Fibroblast of lung (primary cell): ENCODE results near the gene SYT7. TPM values are rescaled to one million over a fixed set of nuclear protein-coding genes. Genes with fewer than 3 reads are reported as not detected.

ENCODE experiments used
- DNase-seq, 2 donors: peaks; one replicate each; pipeline versions ENCODE4 v3.0.0 to v3.0.0-alpha.2; 2010; ENCODE audit warnings: low read depth in 2 of 2
- H2AFZ ChIP-seq: 2 replicates; pipeline ENCODE4 v1.5.1; 2012; ENCODE audit warnings: low read length, control low read depth, inconsistent platforms
- H3K27ac ChIP-seq: 2 replicates; pipeline ENCODE4 v1.5.1; 2011; ENCODE audit warnings: low read length, control low read depth; ENCODE audit not compliant: insufficient read depth
- H3K27me3 ChIP-seq: 2 replicates; pipeline ENCODE4 v1.5.1; 2011; ENCODE audit warnings: mild to moderate bottlenecking, low read length; ENCODE audit not compliant: control insufficient read depth, insufficient read depth
- H3K36me3 ChIP-seq: 2 replicates; pipeline ENCODE4 v1.5.1; 2011; ENCODE audit warnings: low read length; ENCODE audit not compliant: control insufficient read depth, insufficient read depth
- H3K4me1 ChIP-seq: 2 replicates; pipeline ENCODE4 v1.5.1; 2011; ENCODE audit warnings: low read length; ENCODE audit not compliant: control insufficient read depth, insufficient read depth; ENCODE audit errors: extremely low read depth
- H3K4me2 ChIP-seq: 2 replicates; pipeline ENCODE4 v1.5.1; 2011; ENCODE audit warnings: low read length, control low read depth; ENCODE audit not compliant: insufficient read depth; ENCODE audit errors: extremely low read depth
- H3K4me3 ChIP-seq, 4 experiments: fragments of 200-600 bp in 1 of 4; sonication (generic) in 1 of 4; replicated peaks in 1 of 4; 2 replicates each; pipeline ENCODE4 v1.5.1; 2011 to 2016; ENCODE audit warnings: low read length in 4 of 4, low read depth in 3 of 4, mild to moderate bottlenecking in 3 of 4, control low read depth in 2 of 4, inconsistent platforms in 1 of 4, mixed read lengths in 1 of 4; ENCODE audit not compliant: insufficient read depth in 1 of 4; ENCODE audit errors: control extremely low read depth in 1 of 4
- H3K79me2 ChIP-seq: 2 replicates; pipeline ENCODE4 v1.5.1; 2012; ENCODE audit warnings: mild to moderate bottlenecking, low read length, inconsistent platforms; ENCODE audit not compliant: control insufficient read depth, insufficient read depth
- H3K9ac ChIP-seq: 2 replicates; pipeline ENCODE4 v1.5.1; 2011; ENCODE audit warnings: mild to moderate bottlenecking, low read length, control low read depth; ENCODE audit not compliant: insufficient read depth
- H3K9me3 ChIP-seq: 2 replicates; pipeline ENCODE4 v1.5.1; 2012; ENCODE audit warnings: low read depth, low read length; ENCODE audit not compliant: control insufficient read depth, insufficient read depth
- H4K20me1 ChIP-seq: 2 replicates; pipeline ENCODE4 v1.5.1; 2011; ENCODE audit warnings: low read length; ENCODE audit not compliant: control insufficient read depth, insufficient read depth; ENCODE audit errors: extremely low read depth
- CTCF ChIP-seq, 2 donors: IDR thresholded peaks in 1 of 2; conservative IDR thresholded peaks in 1 of 2; 1 replicate in 1 of 2; 2 replicates in 1 of 2; pipeline ENCODE4 v1.5.1; 2011 to 2012; ENCODE audit warnings: low read length in 2 of 2, control low read depth in 1 of 2, inconsistent platforms in 1 of 2, low read depth in 1 of 2, mild to moderate bottlenecking in 1 of 2
- EZH2 ChIP-seq: IDR thresholded peaks from 2 replicates; pipeline ENCODE4 v1.5.1; 2012; ENCODE audit warnings: low read length, control low read depth, mild to moderate bottlenecking; ENCODE audit errors: missing control alignments
- polyA plus RNA-seq, 2 donors: library from polyadenylated mRNA; depleted of rRNA in 1 of 2; stranded (reverse) in 1 of 2; unstranded in 1 of 2; fragments of >200 nt; gene quantifications; 2 replicates each; pipeline ENCODE4 v1.2.1, GENCODE V29; 2011 to 2012; ENCODE audit warnings: missing spikeins in 1 of 2
- total RNA-seq: library from RNA; depleted of rRNA; stranded (reverse); fragments of >200 nt; gene quantifications from 2 replicates; pipeline ENCODE4 v1.2.1, GENCODE V29; 2014

Gene SYT7
- total and polyA plus RNA-seq, 2 donors (not counting 1 experiment from before 2014, with no cell fraction given), result 2.5 to 25.9 TPM

- Histone ChIP-seq H3K79me2 (no peaks in the 10 kb centered on the region), H2AFZ (no peak overlapping the region), H3K27me3 (no peaks in the 10 kb centered on the region), H4K20me1 (no peaks in the 10 kb centered on the region), H3K36me3 (no peaks in the 10 kb centered on the region), H3K9me3 (no peaks in the 10 kb centered on the region), H3K4me3 (no peak overlapping the region), H3K4me2 (no peak overlapping the region), H3K9ac (no peak overlapping the region), H3K27ac (no peak overlapping the region), H3K4me1 (peaks cover 19% of the 10 kb centered on the region)
- no peak for DNase-seq
- TF ChIP-seq CTCF (conservative IDR thresholded peaks at IDR 0.05 in 1 of 2, IDR thresholded peaks at IDR 0.05 in 1 of 2; ENCODE audit: low read depth in 1 of 2, low read length in 2 of 2) (peak in 1 of 2 donors; percentile 42), EZH2 (no peak)
Observed at GRCh38 chr11:61609980-61610366, 29.1 kb upstream of the SYT7 start.

- no peaks in the 10 kb centered on the region for H3K36me3 ChIP-seq
- H4K20me1 ChIP-seq, result no peaks in the 10 kb centered on the region
- H3K27me3 ChIP-seq, result no peaks in the 10 kb centered on the region
- DNase-seq, result no peak
- H3K4me2 ChIP-seq, result no peak overlapping the region
- H3K4me1 ChIP-seq, result peaks cover 18% of the 10 kb centered on the region
- TF ChIP-seq EZH2 (no peak), CTCF (conservative IDR thresholded peaks at IDR 0.05 in 1 of 2, IDR thresholded peaks at IDR 0.05 in 1 of 2; ENCODE audit: low read depth in 1 of 2, low read length in 2 of 2) (no peak)
- no peak overlapping the region for H2AFZ ChIP-seq
- H3K4me3 ChIP-seq, result no peak overlapping the region
- H3K9me3 ChIP-seq, result no peaks in the 10 kb centered on the region
- H3K9ac ChIP-seq, result no peak overlapping the region
- no peak overlapping the region for H3K27ac ChIP-seq
- no peaks in the 10 kb centered on the region for H3K79me2 ChIP-seq
Observed at GRCh38 chr11:61609000-61609979, 28.4 kb upstream of the SYT7 start.

DNA sequence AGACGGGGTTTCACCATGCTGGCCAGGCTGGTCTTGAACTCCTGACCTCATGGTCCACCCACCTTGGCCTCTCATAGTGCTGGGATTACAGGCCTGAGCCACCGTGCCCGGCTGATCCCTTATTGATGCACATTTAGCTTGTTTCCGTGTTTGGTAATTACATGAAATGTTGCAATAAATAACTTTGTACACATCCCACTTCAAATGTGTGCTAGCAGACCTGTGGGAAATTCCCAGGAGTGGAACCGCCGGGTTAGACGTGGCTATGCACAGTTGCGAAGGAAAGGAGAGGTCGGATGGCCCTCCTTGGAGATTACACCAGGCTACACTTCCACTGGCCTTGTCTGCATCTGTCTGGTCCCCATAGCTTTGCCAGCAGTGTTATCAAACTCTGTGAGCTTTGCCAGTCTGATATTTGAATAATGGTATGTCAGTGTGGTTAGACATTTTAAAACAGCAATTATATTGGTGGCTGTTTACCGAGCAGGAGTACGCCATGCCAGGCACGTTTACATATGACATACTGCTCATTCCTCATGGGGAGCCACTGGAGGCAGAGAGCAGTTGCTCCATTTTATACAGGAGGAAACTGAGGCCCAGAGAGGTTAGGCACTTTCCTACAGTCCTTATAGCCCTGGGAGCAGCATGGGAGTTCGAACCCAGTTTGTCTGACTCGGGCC, 27.2 kb upstream of the SYT7 start:
- no peaks in the 10 kb centered on the region for H3K9me3 ChIP-seq
- no peaks in the 10 kb centered on the region for H4K20me1 ChIP-seq
- no peak overlapping the region for H2AFZ ChIP-seq
- no peak overlapping the region for H3K4me3 ChIP-seq
- no peaks in the 10 kb centered on the region for H3K79me2 ChIP-seq
- H3K9ac ChIP-seq, result no peak overlapping the region
- no peaks in the 10 kb centered on the region for H3K27me3 ChIP-seq
- no peak for DNase-seq
- no peak for TF ChIP-seq CTCF (conservative IDR thresholded peaks at IDR 0.05 in 1 of 2, IDR thresholded peaks at IDR 0.05 in 1 of 2; ENCODE audit: low read depth in 1 of 2, low read length in 2 of 2)
- no peak for TF ChIP-seq EZH2
- H3K27ac ChIP-seq, result no peak overlapping the region
- no peaks in the 10 kb centered on the region for H3K36me3 ChIP-seq
- peaks cover 18% of the 10 kb centered on the region for H3K4me1 ChIP-seq
- H3K4me2 ChIP-seq, result no peak overlapping the region
